Activated T-helper 2 cell treated with anti-CD3 and anti-CD28 coated beads, Interferon-gamma antibody, Interleukin-2, Interleukin-4, amounts not matched to agents 10 μg/mL and 5 μg/mL and 100 μg/mL, durations not matched to agents 14 hours and 24 hours and 36 hours (primary cell): Measurements from ENCODE around the gene FKBP1A. TPM values are rescaled to one million over a fixed set of nuclear protein-coding genes. Genes with fewer than 3 reads are reported as not detected.
"Not testable (repeated sequence)": the region's sequence is repeated elsewhere in the genome, so short reads cannot be mapped to it uniquely, and the experiment has no call there.

Experiments used
- DNase-seq: peaks from one replicate; pipeline ENCODE4 v3.0.0; 2021; ENCODE audit warnings: low spot score
- H3K27ac Mint-ChIP-seq: one replicate; pipeline ENCODE4 v1.8.0; 2021; ENCODE audit warnings: mixed read lengths
- H3K27me3 Mint-ChIP-seq: one replicate; pipeline ENCODE4 v1.8.0; 2021; ENCODE audit warnings: low read depth, mixed read lengths
- H3K36me3 Mint-ChIP-seq: one replicate; pipeline ENCODE4 v1.8.0; 2021; ENCODE audit warnings: low read depth, mixed read lengths
- H3K4me1 Mint-ChIP-seq: one replicate; pipeline ENCODE4 v1.8.0; 2021; ENCODE audit warnings: low read depth, mixed read lengths
- H3K4me3 Mint-ChIP-seq: one replicate; pipeline ENCODE4 v1.8.0; 2021; ENCODE audit warnings: low read depth, mild to moderate bottlenecking, moderate library complexity, mixed read lengths
- H3K9me3 Mint-ChIP-seq: one replicate; pipeline ENCODE4 v1.8.0; 2021; ENCODE audit warnings: mixed read lengths
- intact Hi-C: fragments of 100-400 bp; cut with micrococcal nuclease; formaldehyde crosslinking; loops from one replicate; pipeline ENCODE4 v1.15.1; 2023
- total RNA-seq: library from RNA; stranded (reverse); gene quantifications from 2 replicates; pipeline ENCODE4 v1.2.3, GENCODE V29; 2022

FKBP1A gene
- total RNA-seq, 1 donor from 2014 or later: 320 TPM

GRCh38 chr20:1403624-1404023, 10.8 kb upstream of the FKBP1A start:
- H3K9me3 Mint-ChIP-seq: peaks cover 11% of the 10 kb centered on the region
- H3K36me3 Mint-ChIP-seq: no peaks in the 10 kb centered on the region
- no peak overlapping the region for H3K27ac Mint-ChIP-seq
- peaks cover 9% of the 10 kb centered on the region for H3K4me1 Mint-ChIP-seq
- H3K27me3 Mint-ChIP-seq: peaks cover 17% of the 10 kb centered on the region
- intact Hi-C loops: no loop called here
- DNase-seq: no peak
- no peak overlapping the region for H3K4me3 Mint-ChIP-seq

DNA sequence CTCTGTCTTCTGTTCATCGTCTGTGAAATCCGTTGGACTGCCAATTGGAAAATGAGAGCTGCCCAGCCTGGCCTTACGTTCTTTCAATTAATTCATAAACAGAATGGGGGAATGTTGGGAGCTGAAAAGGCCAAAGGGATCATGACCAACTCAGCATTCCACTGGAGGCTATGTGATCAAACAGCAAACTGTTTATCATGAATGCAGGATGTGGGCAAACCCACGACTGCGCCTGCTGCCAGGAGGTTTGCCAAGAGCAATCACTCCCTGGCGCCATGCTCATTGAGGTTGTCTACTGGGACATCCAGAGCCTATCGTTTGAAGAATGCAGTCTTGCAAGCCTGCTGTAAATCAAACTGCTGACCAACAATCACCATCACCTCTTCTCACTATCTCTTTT, 9.3 kb upstream of the FKBP1A start:
- H3K4me1 Mint-ChIP-seq: peaks cover 12% of the 10 kb centered on the region
- intact Hi-C loops: no loop called here
- peaks cover 1% of the 10 kb centered on the region for H3K36me3 Mint-ChIP-seq
- no peak for DNase-seq
- peaks cover 16% of the 10 kb centered on the region for H3K27me3 Mint-ChIP-seq
- H3K4me3 Mint-ChIP-seq: no peak overlapping the region
- no peak overlapping the region for H3K27ac Mint-ChIP-seq
- H3K9me3 Mint-ChIP-seq: peaks cover 12% of the 10 kb centered on the region

- peaks cover 19% of the 10 kb centered on the region for H3K9me3 Mint-ChIP-seq
- no peak for DNase-seq
- H3K4me1 Mint-ChIP-seq: peaks cover 17% of the 10 kb centered on the region
- peaks cover 4% of the 10 kb centered on the region for H3K36me3 Mint-ChIP-seq
- no peak overlapping the region for H3K27ac Mint-ChIP-seq
- intact Hi-C loops: no loop called here
- no peak overlapping the region for H3K4me3 Mint-ChIP-seq
- H3K27me3 Mint-ChIP-seq: peaks cover 14% of the 10 kb centered on the region
These were observed 8.6 kb upstream of the FKBP1A start for GRCh38 chr20:1401451-1401907.

GRCh38 chr20:1399678-1400366, 7.0 kb upstream of the FKBP1A start:
- H3K4me3 Mint-ChIP-seq, H3K36me3 Mint-ChIP-seq, intact Hi-C loops, H3K27ac Mint-ChIP-seq, DNase-seq: not testable (repeated sequence)
- Mint-ChIP-seq H3K27me3 (peaks cover 24% of the 10 kb centered on the region), H3K4me1 (peaks cover 18% of the 10 kb centered on the region), H3K9me3 (peaks cover 20% of the 10 kb centered on the region)

- H3K4me3 Mint-ChIP-seq, DNase-seq, intact Hi-C loops, H3K27ac Mint-ChIP-seq, H3K36me3 Mint-ChIP-seq: not testable (repeated sequence)
- H3K27me3 Mint-ChIP-seq: peaks cover 26% of the 10 kb centered on the region
- peaks cover 16% of the 10 kb centered on the region for H3K9me3 Mint-ChIP-seq
- H3K4me1 Mint-ChIP-seq: peaks cover 28% of the 10 kb centered on the region
These were observed 5.3 kb upstream of the FKBP1A start for GRCh38 chr20:1398185-1398584.

- H3K27me3 Mint-ChIP-seq: peaks cover 25% of the 10 kb centered on the region
- no peak overlapping the region for H3K4me3 Mint-ChIP-seq
These were observed 4.9 kb upstream of the FKBP1A start for GRCh38 chr20:1397710-1398109.

DNA sequence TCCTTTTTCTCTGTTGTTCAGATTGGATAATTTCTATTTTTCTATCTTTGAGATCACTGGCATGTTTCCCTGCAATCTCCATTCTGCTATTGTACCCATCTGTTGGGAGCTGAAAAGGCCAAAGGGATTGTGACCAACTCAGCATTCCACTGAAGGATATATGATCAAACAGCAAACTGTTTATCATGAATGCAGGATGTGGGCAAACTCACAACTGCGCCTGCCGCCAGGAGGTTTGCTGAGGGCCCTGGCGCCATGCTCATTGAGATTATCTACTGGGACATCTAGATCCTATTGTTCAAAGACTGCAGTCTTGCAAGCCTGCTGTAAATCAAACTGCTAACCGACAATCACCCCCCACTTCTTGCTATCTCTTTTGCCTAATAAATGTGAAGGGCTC, 3.8 kb upstream of the FKBP1A start:
- H3K36me3 Mint-ChIP-seq: peaks cover 9% of the 10 kb centered on the region
- DNase-seq: no peak
- peaks cover 8% of the 10 kb centered on the region for H3K9me3 Mint-ChIP-seq
- intact Hi-C loops: no loop called here
- H3K27ac Mint-ChIP-seq: no peak overlapping the region
- H3K4me1 Mint-ChIP-seq: peaks cover 24% of the 10 kb centered on the region
- no peak overlapping the region for H3K4me3 Mint-ChIP-seq
- H3K27me3 Mint-ChIP-seq: peaks cover 18% of the 10 kb centered on the region

More at GRCh38 chr20:1397710-1398109, 4.9 kb upstream of the FKBP1A start:
- intact Hi-C loops: no loop called here
- no peak for DNase-seq
- H3K27ac Mint-ChIP-seq: no peak overlapping the region
- peaks cover 14% of the 10 kb centered on the region for H3K9me3 Mint-ChIP-seq
- H3K4me1 Mint-ChIP-seq: peaks cover 29% of the 10 kb centered on the region
- peaks cover 4% of the 10 kb centered on the region for H3K36me3 Mint-ChIP-seq

DNA sequence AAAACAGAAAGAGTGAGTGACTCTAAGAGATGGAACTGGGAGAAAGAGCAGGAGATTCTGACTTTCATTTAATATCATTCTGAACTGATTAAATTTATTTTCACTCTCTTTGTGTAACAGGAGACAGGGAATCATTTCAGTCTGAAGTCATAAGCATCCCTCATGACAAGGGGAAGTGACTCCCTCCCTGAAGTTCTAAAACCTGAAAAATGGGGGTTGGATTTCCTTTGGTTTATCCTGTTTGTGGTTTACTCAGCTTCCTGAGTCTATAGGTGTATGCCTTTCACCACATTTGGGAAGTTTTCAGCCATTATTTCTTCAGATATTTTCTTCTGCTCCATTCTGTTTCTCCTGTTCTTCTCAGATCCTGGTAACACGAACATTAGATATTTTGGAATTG, 3.4 kb upstream of the FKBP1A start:
- peaks cover 8% of the 10 kb centered on the region for H3K9me3 Mint-ChIP-seq
- peaks cover 18% of the 10 kb centered on the region for H3K27me3 Mint-ChIP-seq
- H3K36me3 Mint-ChIP-seq: peaks cover 13% of the 10 kb centered on the region
- no peak overlapping the region for H3K4me3 Mint-ChIP-seq
- H3K4me1 Mint-ChIP-seq: peaks cover 27% of the 10 kb centered on the region
- H3K27ac Mint-ChIP-seq: no peak overlapping the region
- intact Hi-C loops: no loop called here
- no peak for DNase-seq

- Mint-ChIP-seq H3K9me3 (peaks cover 8% of the 10 kb centered on the region), H3K36me3 (peaks cover 26% of the 10 kb centered on the region), H3K27ac (no peak overlapping the region), H3K4me3 (no peak overlapping the region), H3K4me1 (peaks cover 40% of the 10 kb centered on the region), H3K27me3 (peaks cover 18% of the 10 kb centered on the region)
- DNase-seq: no peak
- intact Hi-C loops: no loop called here
These were observed 1.8 kb upstream of the FKBP1A start for GRCh38 chr20:1394686-1395085.

- peak overlapping the region; percentile 91 for H3K4me3 Mint-ChIP-seq
- H3K9me3 Mint-ChIP-seq: peaks cover 8% of the 10 kb centered on the region
- H3K4me1 Mint-ChIP-seq: peaks cover 47% of the 10 kb centered on the region
These were observed 641 bp upstream of the FKBP1A start for GRCh38 chr20:1393507-1393882.

GRCh38 chr20:1392443-1392692, 486 bp downstream of the FKBP1A start:
- DNase-seq: no peak
- Mint-ChIP-seq H3K27ac (peak overlapping the region; percentile 77), H3K27me3 (peaks cover 18% of the 10 kb centered on the region), H3K4me1 (peaks cover 57% of the 10 kb centered on the region), H3K4me3 (peak overlapping the region; percentile 88), H3K9me3 (peaks cover 8% of the 10 kb centered on the region), H3K36me3 (peaks cover 44% of the 10 kb centered on the region)
- intact Hi-C loops: loop anchor here (2.0 kb wide), 1 partner anchor 32 kb away; no protein-coding TSS in a partner anchor

More at GRCh38 chr20:1393507-1393882, 641 bp upstream of the FKBP1A start:
- H3K36me3 Mint-ChIP-seq: peaks cover 35% of the 10 kb centered on the region
- intact Hi-C loops: loop anchor here (1.0 to 2.0 kb wide), 4 partner anchors 33 to 275 kb away; partner anchors contain the start of gene PSMF1
- H3K27ac Mint-ChIP-seq: peak overlapping the region; percentile 85
- peaks cover 18% of the 10 kb centered on the region for H3K27me3 Mint-ChIP-seq
- DNase-seq: no peak

- Mint-ChIP-seq H3K27me3 (peaks cover 14% of the 10 kb centered on the region), H3K4me3 (peak overlapping the region; percentile 88), H3K4me1 (peaks cover 57% of the 10 kb centered on the region), H3K27ac (peak overlapping the region; percentile 77), H3K36me3 (peaks cover 44% of the 10 kb centered on the region), H3K9me3 (peaks cover 4% of the 10 kb centered on the region)
- DNase-seq: no peak
- intact Hi-C loops: loop anchor here (2.0 kb wide), 1 partner anchor 31 kb away; no protein-coding TSS in a partner anchor
These were observed 1.0 kb downstream of the FKBP1A start for GRCh38 chr20:1391640-1392442.
